Measurements from ENCODE around the gene SETD3. TPM values are rescaled to one million over a fixed set of nuclear protein-coding genes. Genes with fewer than 3 reads are reported as not detected.

SETD3 gene
- total and polyA plus RNA-seq, 4 donors, result 36.4 to 60.9 (median 49.7) TPM

- no peaks in the 10 kb centered on the region for H3K27me3 ChIP-seq (ENCODE audit: control insufficient read depth in 3 of 3, insufficient read depth in 3 of 3, low read length in 2 of 3)
- H3K9me3 ChIP-seq (ENCODE audit: control insufficient read depth in 4 of 4, insufficient read depth in 3 of 4, low read length in 3 of 4), result peaks cover 0 to 2% (median 0%) of the 10 kb centered on the region in 4 donors
- ATAC-seq (ENCODE audit: insufficient read depth, low FRiP score) (no peak), DNase-seq (peak in 1 of 3 donors; percentile 8)
- 80 to 96% methylated on average over 11 of the region's 11 CpGs for WGBS, 2 donors
- no peak overlapping the region for H3K9ac ChIP-seq (ENCODE audit: insufficient read depth in 1 of 2, low read length in 2 of 2)
- no peaks in the 10 kb centered on the region for H3K36me3 ChIP-seq (ENCODE audit: control insufficient read depth in 4 of 4, insufficient read depth in 4 of 4, low read length in 4 of 4)
- no peak overlapping the region for H3K4me3 ChIP-seq
- H3K27ac ChIP-seq (ENCODE audit: low read depth in 1 of 2, low read length in 1 of 2), result no peak overlapping the region
- H3K4me1 ChIP-seq (ENCODE audit: control insufficient read depth in 5 of 5, insufficient read depth in 5 of 5, low read length in 5 of 5), result peaks cover 0 to 25% (median 14%) of the 10 kb centered on the region in 5 donors
- TF ChIP-seq, protein P1, sequence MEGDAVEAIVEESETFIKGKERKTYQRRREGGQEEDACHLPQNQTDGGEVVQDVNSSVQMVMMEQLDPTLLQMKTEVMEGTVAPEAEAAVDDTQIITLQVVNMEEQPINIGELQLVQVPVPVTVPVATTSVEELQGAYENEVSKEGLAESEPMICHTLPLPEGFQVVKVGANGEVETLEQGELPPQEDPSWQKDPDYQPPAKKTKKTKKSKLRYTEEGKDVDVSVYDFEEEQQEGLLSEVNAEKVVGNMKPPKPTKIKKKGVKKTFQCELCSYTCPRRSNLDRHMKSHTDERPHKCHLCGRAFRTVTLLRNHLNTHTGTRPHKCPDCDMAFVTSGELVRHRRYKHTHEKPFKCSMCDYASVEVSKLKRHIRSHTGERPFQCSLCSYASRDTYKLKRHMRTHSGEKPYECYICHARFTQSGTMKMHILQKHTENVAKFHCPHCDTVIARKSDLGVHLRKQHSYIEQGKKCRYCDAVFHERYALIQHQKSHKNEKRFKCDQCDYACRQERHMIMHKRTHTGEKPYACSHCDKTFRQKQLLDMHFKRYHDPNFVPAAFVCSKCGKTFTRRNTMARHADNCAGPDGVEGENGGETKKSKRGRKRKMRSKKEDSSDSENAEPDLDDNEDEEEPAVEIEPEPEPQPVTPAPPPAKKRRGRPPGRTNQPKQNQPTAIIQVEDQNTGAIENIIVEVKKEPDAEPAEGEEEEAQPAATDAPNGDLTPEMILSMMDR (IDR thresholded peaks at IDR 0.05; ENCODE audit: control extremely low read depth, extremely low read depth), result no peak
These were observed 40.0 kb upstream of the SETD3 start for GRCh38 chr14:99520571-99521081.

- TF ChIP-seq, protein P1 (IDR thresholded peaks at IDR 0.05; ENCODE audit: control extremely low read depth, extremely low read depth), result no peak
- no peak overlapping the region for H3K27ac ChIP-seq (ENCODE audit: low read depth in 1 of 2, low read length in 1 of 2)
- 87 to 89% methylated on average over 6 of the region's 6 CpGs for WGBS, 2 donors
- DNase-seq (no peak), ATAC-seq (ENCODE audit: insufficient read depth, low FRiP score) (no peak)
- H3K4me3 ChIP-seq, result no peak overlapping the region
- H3K9ac ChIP-seq (ENCODE audit: insufficient read depth in 1 of 2, low read length in 2 of 2), result no peak overlapping the region
- no peaks in the 10 kb centered on the region for H3K27me3 ChIP-seq (ENCODE audit: control insufficient read depth in 3 of 3, insufficient read depth in 3 of 3, low read length in 2 of 3)
- peaks cover 0 to 2% (median 0%) of the 10 kb centered on the region in 4 donors for H3K9me3 ChIP-seq (ENCODE audit: control insufficient read depth in 4 of 4, insufficient read depth in 3 of 4, low read length in 3 of 4)
- peaks cover 0 to 25% (median 13%) of the 10 kb centered on the region in 5 donors for H3K4me1 ChIP-seq (ENCODE audit: control insufficient read depth in 5 of 5, insufficient read depth in 5 of 5, low read length in 5 of 5)
- peaks cover 0 to 4% (median 0%) of the 10 kb centered on the region in 4 donors for H3K36me3 ChIP-seq (ENCODE audit: control insufficient read depth in 4 of 4, insufficient read depth in 4 of 4, low read length in 4 of 4)
These were observed 39.3 kb upstream of the SETD3 start for GRCh38 chr14:99519931-99520421.

GRCh38 chr14:99519347-99519881, 38.8 kb upstream of the SETD3 start:
- no peak for ATAC-seq (ENCODE audit: insufficient read depth, low FRiP score)
- peaks cover 0 to 24% (median 8%) of the 10 kb centered on the region in 5 donors for H3K4me1 ChIP-seq (ENCODE audit: control insufficient read depth in 5 of 5, insufficient read depth in 5 of 5, low read length in 5 of 5)
- no peak overlapping the region for H3K4me3 ChIP-seq
- H3K9ac ChIP-seq (ENCODE audit: insufficient read depth in 1 of 2, low read length in 2 of 2), result no peak overlapping the region
- H3K9me3 ChIP-seq (ENCODE audit: control insufficient read depth in 4 of 4, insufficient read depth in 3 of 4, low read length in 3 of 4), result peaks cover 0 to 2% (median 0%) of the 10 kb centered on the region in 4 donors
- DNase-seq, result peak in 1 of 3 donors; percentile 11
- H3K27me3 ChIP-seq (ENCODE audit: control insufficient read depth in 3 of 3, insufficient read depth in 3 of 3, low read length in 2 of 3), result no peaks in the 10 kb centered on the region
- WGBS, 2 donors, result 93 to 96% methylated on average over 8 of the region's 8 CpGs
- H3K36me3 ChIP-seq (ENCODE audit: control insufficient read depth in 4 of 4, insufficient read depth in 4 of 4, low read length in 4 of 4), result peaks cover 0 to 10% (median 0%) of the 10 kb centered on the region in 4 donors
- H3K27ac ChIP-seq (ENCODE audit: low read depth in 1 of 2, low read length in 1 of 2), result no peak overlapping the region
- TF ChIP-seq, protein P1 (IDR thresholded peaks at IDR 0.05; ENCODE audit: control extremely low read depth, extremely low read depth), result no peak

Data from lung (tissue), 12 donors.